M059J (cell line): ENCODE data around the gene SH3GL1. TPM values are rescaled to one million over a fixed set of nuclear protein-coding genes. Genes with fewer than 3 reads are reported as not detected.

ENCODE experiments used
- DNase-seq: peaks from one replicate; pipeline ENCODE4 v3.0.0-alpha.2; 2012; ENCODE audit warnings: low read depth
- total RNA-seq: library from RNA; depleted of rRNA; stranded (reverse); fragments of >200 nt; shearing (Covaris generic); gene quantifications from 2 replicates; pipeline ENCODE4 v1.2.3, GENCODE V29; 2014

Gene SH3GL1
- total RNA-seq, 1 experiment from 2014 or later = 99.7 TPM

- DNase-seq = no peak
Observed at GRCh38 chr19:4431808-4432674, 31.7 kb upstream of the SH3GL1 start.

- DNase-seq = no peak
Observed at GRCh38 chr19:4431296-4431695, 30.9 kb upstream of the SH3GL1 start.

DNA sequence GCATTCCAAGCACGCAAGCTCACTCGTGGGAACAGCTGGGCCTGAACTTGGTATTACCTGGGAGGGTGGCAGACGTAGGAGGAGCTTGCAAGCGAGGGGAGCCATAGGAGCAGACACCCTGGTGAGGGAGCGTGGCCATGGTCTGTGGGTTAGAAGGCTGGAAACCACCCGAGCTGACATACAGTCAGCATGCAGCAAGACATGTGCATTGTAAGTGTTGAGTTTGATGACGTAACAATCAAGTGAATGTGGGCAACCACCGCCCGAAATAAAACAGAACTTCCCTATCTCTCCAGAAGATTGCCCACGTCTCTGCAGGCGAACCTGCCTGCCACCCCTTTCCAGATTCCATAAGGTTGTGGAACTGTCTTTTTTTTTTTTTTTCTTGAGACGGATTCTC lies 30.4 kb upstream of the SH3GL1 start:
- DNase-seq = no peak

DNA sequence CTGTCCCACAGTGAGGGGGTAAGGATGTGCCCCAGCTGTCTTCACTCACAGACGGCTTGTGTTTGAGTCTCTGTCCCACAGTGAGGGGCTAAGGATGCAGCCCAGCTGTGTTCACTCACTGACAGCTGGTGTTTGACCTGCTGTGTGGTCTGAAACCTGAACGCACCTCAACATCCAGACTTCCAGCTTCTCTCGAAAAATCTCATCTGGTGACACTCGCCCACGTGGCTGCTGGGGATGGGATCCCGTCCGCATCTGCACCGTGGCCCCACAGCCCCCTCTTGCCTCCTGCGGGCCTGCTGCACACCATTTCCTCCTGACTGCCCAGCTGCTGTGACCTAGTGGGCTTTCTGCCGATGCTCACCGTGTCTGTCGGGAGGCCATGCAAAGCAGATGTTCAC lies 29.4 kb upstream of the SH3GL1 start:
- DNase-seq = no peak

- DNase-seq = no peak
Observed at GRCh38 chr19:4429256-4429655, 28.9 kb upstream of the SH3GL1 start.

DNA sequence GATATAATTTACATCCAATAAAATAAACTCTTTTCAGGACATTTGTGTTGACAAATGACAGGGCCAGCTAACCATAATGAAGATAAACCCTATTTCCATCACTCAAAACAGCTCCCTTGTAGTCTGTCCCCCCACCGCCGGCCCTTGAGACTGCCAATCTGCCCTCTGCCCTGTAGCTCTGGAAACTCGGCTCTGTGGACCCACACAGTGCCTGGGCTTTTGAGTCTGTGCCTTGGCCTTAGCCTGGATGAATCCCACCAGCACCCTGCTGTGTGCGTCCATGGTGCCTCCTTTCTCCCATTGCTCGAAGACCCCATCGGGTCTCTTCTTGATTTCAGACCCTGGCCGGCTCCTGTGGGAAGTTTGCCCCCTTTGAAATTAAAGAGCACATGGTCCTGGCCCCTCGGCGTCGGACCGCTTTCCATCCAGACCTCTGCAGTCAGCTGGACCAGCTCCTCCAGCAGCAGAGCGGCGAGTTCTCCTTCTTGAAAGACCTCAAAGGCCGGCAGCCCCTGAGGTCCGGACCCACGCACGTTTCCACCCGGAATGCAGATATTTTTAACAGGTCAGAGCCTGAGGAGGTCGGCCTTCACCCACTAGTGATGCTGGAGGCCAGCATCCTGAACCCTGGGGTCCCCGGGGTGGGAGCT lies 28.1 kb upstream of the SH3GL1 start:
- no peak for DNase-seq

GRCh38 chr19:4425537-4425936 lies 25.2 kb upstream of the SH3GL1 start:
- DNase-seq = no peak

- DNase-seq = no peak
Observed at GRCh38 chr19:4423416-4424126, 23.2 kb upstream of the SH3GL1 start.

GRCh38 chr19:4416268-4416667 lies 15.9 kb upstream of the SH3GL1 start:
- no peak for DNase-seq

DNA sequence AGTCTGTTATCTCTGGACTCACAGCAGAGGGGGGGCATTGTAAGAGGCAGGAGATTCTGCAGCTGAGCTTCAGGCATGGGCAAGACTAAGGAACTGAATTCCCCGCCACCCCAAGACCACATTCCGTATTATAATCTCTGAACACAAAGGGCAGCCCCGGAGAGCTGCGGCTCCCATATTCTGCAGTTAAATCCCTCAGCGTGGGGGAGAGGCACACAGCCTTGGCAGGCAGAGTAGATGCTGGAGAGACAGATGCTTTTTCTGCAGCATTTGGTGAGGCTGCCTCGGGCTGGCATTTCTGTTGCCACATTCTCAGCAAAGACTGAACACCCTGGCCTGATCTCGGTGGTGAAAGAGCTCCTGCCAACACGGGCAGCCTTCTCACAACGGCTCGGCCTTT lies 15.0 kb upstream of the SH3GL1 start:
- no peak for DNase-seq

GRCh38 chr19:4414800-4415321 lies 14.5 kb upstream of the SH3GL1 start:
- no peak for DNase-seq

- peak; percentile 47 for DNase-seq
Observed at GRCh38 chr19:4414144-4414799, 13.9 kb upstream of the SH3GL1 start.

- no peak for DNase-seq
Observed at GRCh38 chr19:4413588-4413987, 13.2 kb upstream of the SH3GL1 start.

DNA sequence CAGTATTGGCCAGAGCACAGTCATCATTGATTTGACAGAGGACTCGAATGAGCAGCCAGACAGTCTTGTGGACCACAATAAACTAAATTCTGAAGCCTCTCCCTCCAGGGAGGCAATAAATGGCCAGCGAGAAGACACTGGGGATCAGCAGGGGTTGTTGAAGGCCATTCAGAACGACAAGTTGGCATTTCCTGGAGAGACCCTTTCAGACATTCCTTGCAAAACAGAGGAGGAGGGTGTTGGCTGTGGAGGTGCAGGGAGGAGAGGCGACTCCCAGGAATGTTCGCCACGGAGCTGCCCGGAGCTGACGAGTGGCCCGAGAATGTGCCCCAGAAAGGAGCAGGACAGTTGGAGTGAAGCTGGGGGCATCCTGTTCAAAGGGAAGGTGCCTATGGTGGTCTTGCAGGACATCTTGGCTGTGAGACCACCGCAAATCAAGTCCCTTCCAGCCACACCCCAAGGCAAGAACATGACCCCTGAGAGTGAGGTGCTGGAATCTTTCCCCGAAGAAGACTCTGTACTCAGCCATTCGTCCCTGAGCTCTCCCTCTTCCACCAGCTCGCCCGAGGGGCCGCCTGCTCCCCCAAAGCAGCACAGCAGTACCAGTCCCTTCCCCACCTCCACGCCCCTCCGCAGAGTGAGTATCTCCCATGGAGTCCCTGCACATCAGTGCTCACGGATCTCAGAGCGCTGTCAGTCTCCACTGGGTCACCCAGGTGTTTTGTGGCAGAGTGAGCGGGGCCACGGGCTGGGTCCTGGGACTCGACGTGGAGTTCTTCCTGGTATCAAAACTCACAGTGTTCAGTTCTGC lies 9.0 kb upstream of the SH3GL1 start:
- no peak for DNase-seq

GRCh38 chr19:4406626-4407025 lies 6.3 kb upstream of the SH3GL1 start:
- DNase-seq = no peak

DNA sequence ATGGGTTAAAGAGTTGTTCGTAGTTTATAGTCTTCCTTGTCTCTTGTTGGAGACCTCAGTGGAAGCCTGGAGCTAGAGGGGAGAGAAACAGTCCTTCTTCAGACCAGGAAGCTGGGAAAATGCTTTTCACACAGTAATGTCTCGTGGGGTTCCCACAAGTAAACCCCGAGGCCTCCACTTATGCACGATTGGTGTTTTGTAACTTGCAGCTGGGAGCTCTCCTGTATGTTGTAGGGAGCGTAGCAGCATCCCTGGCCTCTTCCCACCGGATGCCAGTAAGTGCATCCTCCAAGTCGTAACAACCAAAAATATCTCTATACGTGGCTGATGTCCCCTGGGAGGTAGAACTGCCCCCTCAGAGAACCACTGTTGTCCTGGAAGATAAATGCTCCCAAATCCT lies 5.6 kb upstream of the SH3GL1 start:
- DNase-seq = no peak

DNA sequence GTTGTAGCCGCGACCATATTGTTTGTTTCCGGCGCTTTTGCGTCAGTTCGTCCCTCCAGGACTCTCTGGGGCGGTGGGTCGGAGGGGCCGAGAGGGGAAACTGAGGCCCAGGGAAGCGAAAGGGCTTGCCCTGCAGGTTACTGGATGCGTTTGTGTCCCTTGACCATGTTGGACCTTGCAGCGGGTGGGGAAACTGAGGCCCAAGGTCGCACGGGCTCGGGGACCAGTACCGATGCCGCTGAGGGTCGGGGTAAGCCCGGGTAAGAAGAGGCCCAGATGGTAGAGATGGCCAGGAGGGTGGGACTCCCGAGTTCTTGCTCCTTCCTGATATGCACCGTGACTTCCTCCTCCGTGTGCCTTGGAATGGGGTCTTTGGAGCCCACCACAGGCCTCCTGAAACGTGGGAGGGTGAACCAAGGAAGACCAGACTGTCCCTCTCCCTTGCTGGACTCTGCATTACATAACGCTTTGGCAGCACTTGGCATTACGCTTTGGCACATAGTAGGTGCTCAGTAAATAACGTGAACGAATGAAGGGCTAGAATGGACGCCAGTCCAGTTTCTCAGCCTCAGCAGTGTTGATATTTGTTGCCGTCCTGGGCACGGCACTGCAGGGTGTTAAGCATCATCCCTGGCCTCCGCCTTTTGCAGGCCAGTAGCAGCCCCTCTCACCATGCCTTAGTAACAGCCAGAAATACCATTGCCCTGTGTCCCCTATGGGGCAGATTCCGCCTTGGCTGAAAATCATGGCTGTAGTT lies 2.8 kb upstream of the SH3GL1 start:
- DNase-seq = no peak

- peak; percentile 100 for DNase-seq
Observed at GRCh38 chr19:4402171-4403004, 2.0 kb upstream of the SH3GL1 start, which contains the start of gene CHAF1A. Gene CHAF1A, plus strand, starts transcription at chr19:4402640. Its CDS starts 123 bp downstream, at chr19:4402763.

- no peak for DNase-seq
Observed at GRCh38 chr19:4401769-4402170, 1.4 kb upstream of the SH3GL1 start.
